Lung (tissue), 12 donors: Measurements from ENCODE around the gene PXMP2. TPM values are rescaled to one million over a fixed set of nuclear protein-coding genes. Genes with fewer than 3 reads are reported as not detected.

Experiments
- ATAC-seq: fragments of 200-7000 bp; cut with Tn5 transposase; one replicate; pipeline ENCODE4 v1.9.1; 2020; ENCODE audit warnings: moderate number of reproducible peaks; ENCODE audit not compliant: insufficient read depth, low FRiP score
- DNase-seq, 3 donors: peaks; one replicate each; pipeline ENCODE4 v3.0.0-alpha.2; 2013 to 2017
- H3K27ac ChIP-seq, 2 donors: one replicate each; pipeline ENCODE4 v1.5.1; 2013; ENCODE audit warnings: mild to moderate bottlenecking in 2 of 2, moderate library complexity in 2 of 2, control low read depth in 1 of 2, inconsistent platforms in 1 of 2, low read depth in 1 of 2, low read length in 1 of 2
- H3K27me3 ChIP-seq, 3 donors: one replicate each; pipeline ENCODE4 v1.5.1; 2013; ENCODE audit warnings: low read length in 2 of 3; ENCODE audit not compliant: control insufficient read depth in 3 of 3, insufficient read depth in 3 of 3
- H3K36me3 ChIP-seq, 4 donors: one replicate each; pipeline ENCODE4 v1.5.1; 2013; ENCODE audit warnings: low read length in 4 of 4, mild to moderate bottlenecking in 1 of 4, moderate library complexity in 1 of 4; ENCODE audit not compliant: control insufficient read depth in 4 of 4, insufficient read depth in 4 of 4
- H3K4me1 ChIP-seq, 5 donors: one replicate each; pipeline ENCODE4 v1.5.1; 2013; ENCODE audit warnings: low read length in 5 of 5, mild to moderate bottlenecking in 2 of 5, moderate library complexity in 1 of 5; ENCODE audit not compliant: control insufficient read depth in 5 of 5, insufficient read depth in 5 of 5
- H3K4me3 ChIP-seq: one replicate; pipeline ENCODE4 v1.5.1; 2013; ENCODE audit warnings: mild to moderate bottlenecking, control low read depth, moderate library complexity
- H3K9ac ChIP-seq, 2 donors: one replicate each; pipeline ENCODE4 v1.5.1; 2013; ENCODE audit warnings: low read length in 2 of 2, control low read depth in 1 of 2; ENCODE audit not compliant: insufficient read depth in 1 of 2
- H3K9me3 ChIP-seq, 4 donors: one replicate each; pipeline ENCODE4 v1.5.1; 2013; ENCODE audit warnings: low read length in 3 of 4, mild to moderate bottlenecking in 1 of 4, moderate library complexity in 1 of 4; ENCODE audit not compliant: control insufficient read depth in 4 of 4, insufficient read depth in 3 of 4
- CTCF ChIP-seq: IDR thresholded peaks from 2 replicates; pipeline ENCODE4 v1.5.1; 2012; ENCODE audit warnings: mild to moderate bottlenecking; ENCODE audit errors: control extremely low read depth, extremely low read depth
- WGBS, 2 donors: extraction: QIAGEN DNeasy Blood & Tissue Kit; methylation state at CpG; one replicate each; pipeline ENCODE4 v1.1.7; 2013; 5-methylcytosine and 5-hydroxymethylcytosine counted together
- polyA plus RNA-seq, 2 donors: library from polyadenylated mRNA; stranded (reverse); fragments of 200-250 nt; gene quantifications; one replicate each; pipeline ENCODE4 v1.2.1, GENCODE V29; 2013
- total RNA-seq, 2 donors: library from RNA; depleted of rRNA in 1 of 2; stranded (reverse); fragments of >200 nt in 1 of 2; gene quantifications; one replicate each; pipeline ENCODE4 v1.2.1, GENCODE V29; 2014 to 2021
- donor health status: control.
- donor health status: control.
- donor health status: Bipolar disorder and iron deficiency.
- donor health status: healthy.
- donor health status: DM: yes; HTN: yes; CAD: no.

Gene PXMP2
- total and polyA plus RNA-seq, 4 donors = 5.6 to 15.3 (median 13.2) TPM

- H3K9ac ChIP-seq = no peak overlapping the region
- ATAC-seq = no peak
- no peaks in the 10 kb centered on the region for H3K27me3 ChIP-seq
- no peak for TF ChIP-seq CTCF
- 93 to 96% methylated on average over 11 of the region's 11 CpGs for WGBS, 2 donors
- H3K36me3 ChIP-seq = peaks cover 30 to 69% (median 53%) of the 10 kb centered on the region in 4 donors
- H3K4me1 ChIP-seq = no peaks in the 10 kb centered on the region
- no peaks in the 10 kb centered on the region for H3K9me3 ChIP-seq
- no peak for DNase-seq
- H3K4me3 ChIP-seq = no peak overlapping the region
- H3K27ac ChIP-seq = no peak overlapping the region
Measured at GRCh38 chr12:132730353-132730752, 43.0 kb downstream of the PXMP2 start.

GRCh38 chr12:132731574-132731973, 44.2 kb downstream of the PXMP2 start:
- no peaks in the 10 kb centered on the region for H3K9me3 ChIP-seq
- no peaks in the 10 kb centered on the region for H3K4me1 ChIP-seq
- no peak overlapping the region for H3K9ac ChIP-seq
- DNase-seq = no peak
- peaks cover 28 to 72% (median 55%) of the 10 kb centered on the region in 4 donors for H3K36me3 ChIP-seq
- ATAC-seq = no peak
- no peaks in the 10 kb centered on the region for H3K27me3 ChIP-seq
- no peak for TF ChIP-seq CTCF
- H3K27ac ChIP-seq = no peak overlapping the region
- no peak overlapping the region for H3K4me3 ChIP-seq
- WGBS, 2 donors = 94 to 96% methylated on average over 17 of the region's 17 CpGs

GRCh38 chr12:132734206-132734605, 46.8 kb downstream of the PXMP2 start:
- H3K4me1 ChIP-seq = no peaks in the 10 kb centered on the region
- no peaks in the 10 kb centered on the region for H3K27me3 ChIP-seq
- H3K4me3 ChIP-seq = no peak overlapping the region
- no peak overlapping the region for H3K27ac ChIP-seq
- no peak overlapping the region for H3K9ac ChIP-seq
- WGBS, 2 donors = 77 to 87% methylated on average over 10 of the region's 10 CpGs
- no peaks in the 10 kb centered on the region for H3K9me3 ChIP-seq
- H3K36me3 ChIP-seq = peaks cover 18 to 67% (median 50%) of the 10 kb centered on the region in 4 donors
- ATAC-seq = no peak
- DNase-seq = no peak
- no peak for TF ChIP-seq CTCF

DNA sequence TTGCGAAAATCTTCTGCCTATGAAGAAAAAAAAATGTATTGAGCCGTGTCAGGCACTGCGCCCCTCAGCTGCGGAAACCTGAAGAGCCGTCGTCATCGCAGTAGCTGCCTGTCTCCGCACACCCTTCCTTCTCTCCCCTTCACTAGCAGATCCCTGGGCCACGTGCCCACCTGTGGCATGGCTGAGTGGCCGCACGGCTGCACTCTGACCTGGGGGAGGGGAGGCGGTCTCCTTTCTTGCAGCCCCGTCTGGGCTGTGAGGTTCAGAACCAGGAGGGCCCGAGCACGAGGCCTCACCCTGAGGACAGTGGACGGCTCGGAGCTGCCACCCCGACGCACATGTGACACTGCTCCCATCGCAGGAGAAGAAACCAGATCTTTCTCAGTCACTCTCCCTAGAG, 48.1 kb downstream of the PXMP2 start:
- H3K27me3 ChIP-seq = no peaks in the 10 kb centered on the region

More for the DNA sequence above, 48.1 kb downstream of the PXMP2 start:
- Histone ChIP-seq H3K36me3 (peaks cover 18 to 68% (median 54%) of the 10 kb centered on the region in 4 donors), H3K4me3 (no peak overlapping the region), H3K27ac (no peak overlapping the region), H3K9ac (no peak overlapping the region), H3K9me3 (no peaks in the 10 kb centered on the region), H3K4me1 (no peaks in the 10 kb centered on the region)
- ATAC-seq (no peak), DNase-seq (no peak)
- TF ChIP-seq CTCF = no peak
- WGBS, 2 donors = 93 to 97% methylated on average over 20 of the region's 20 CpGs
